Medulla oblongata (tissue), 1 donor: ENCODE results near the gene DIP2B.
"Not testable (repeated sequence)": the region's sequence is repeated elsewhere in the genome, so short reads cannot be mapped to it uniquely, and the experiment has no call there.

Experiments used
- DNase-seq: peaks from one replicate; pipeline ENCODE4 v3.0.0-alpha.2; 2015; ENCODE audit errors: extremely low spot score

Gene DIP2B

DNA sequence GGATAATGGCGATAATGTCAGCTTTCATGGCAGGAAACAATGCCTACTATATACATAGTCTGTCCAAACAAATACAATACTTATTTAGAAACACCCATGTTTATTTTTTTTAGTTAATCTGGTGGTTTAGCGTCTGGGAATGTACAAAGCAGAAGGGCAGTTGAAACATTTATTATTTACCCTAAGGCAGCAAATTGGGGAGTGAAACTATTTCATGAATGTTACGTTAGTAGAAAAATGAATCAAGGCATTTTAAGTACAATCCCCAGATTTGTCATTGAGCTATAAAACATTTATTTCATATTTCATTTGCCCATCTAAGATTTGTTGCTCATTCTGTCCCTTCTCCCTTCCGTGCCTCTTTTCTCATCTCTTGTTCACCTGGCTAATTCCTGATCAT, 172.0 kb downstream of the DIP2B start:
- no peak for DNase-seq

DNA sequence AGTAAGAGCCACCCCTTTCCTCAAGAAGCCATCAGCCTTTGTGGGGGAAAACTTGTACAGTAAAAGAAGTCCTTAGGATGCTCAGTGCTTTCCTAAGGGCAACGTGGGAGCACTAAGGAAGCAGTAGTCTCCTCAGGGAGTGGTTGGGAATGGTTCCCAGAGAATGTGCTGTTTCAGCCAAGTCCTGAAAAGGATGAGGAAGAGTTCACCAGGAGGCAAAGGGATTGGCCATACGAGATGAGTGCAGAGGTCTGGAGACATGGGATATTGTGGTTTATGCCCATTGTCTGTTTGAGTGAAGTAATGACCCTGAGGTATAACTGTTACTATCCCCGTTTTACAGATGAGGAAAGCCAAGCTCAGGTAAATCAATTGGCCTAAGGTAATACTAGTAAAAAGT, 173.1 kb downstream of the DIP2B start:
- DNase-seq: no peak

DNA sequence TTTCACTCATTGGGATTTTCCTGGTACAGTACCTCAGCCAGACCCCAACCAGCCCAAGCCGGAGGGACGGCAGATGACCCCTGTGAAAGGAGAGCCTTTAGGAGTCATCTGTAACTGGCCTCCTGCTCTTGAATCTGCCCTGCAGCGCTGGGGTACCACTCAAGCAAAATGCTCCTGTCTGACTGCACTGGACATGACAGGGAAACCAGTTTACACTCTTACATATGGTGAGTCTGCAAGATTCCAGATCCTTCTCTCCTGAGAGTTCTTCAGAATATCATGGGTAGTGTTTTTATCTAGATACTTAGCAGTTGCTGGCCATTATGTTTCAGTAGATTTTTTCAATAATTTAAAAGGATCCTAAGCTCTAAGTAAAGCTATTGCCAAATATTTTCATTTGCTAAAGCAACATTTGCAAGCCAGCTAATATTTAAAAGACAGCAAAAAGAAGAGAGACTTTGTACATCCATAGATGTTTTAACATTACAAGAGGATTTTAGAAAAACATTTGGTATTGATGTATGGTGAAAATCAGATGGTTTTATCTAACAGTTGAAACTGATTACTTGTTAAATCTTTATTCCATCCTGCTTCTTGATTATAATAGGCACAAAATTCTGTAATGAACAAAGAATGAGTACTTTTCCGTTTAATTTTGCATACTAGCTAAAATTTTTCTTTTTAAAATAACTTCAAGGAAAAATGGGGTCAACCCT, 174.0 kb downstream of the DIP2B start:
- no peak for DNase-seq

DNA sequence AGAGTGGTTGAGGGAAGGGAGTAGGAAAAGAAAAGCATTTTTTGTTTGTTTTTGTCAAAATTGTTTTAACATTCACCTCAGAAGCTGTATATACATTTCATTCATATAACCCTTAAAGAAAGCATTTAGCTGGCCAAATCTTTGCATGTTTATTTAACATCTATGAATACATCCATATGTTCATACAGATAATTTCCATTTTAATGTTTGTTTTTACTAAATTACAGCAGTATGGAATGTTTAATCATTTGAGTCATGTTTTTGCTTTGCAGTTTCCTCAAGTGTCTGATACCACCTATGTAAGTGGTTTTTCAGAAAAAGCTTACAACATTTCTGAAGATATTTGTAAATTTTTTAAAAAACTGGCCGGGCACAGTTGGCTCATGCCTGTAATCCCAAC, 174.8 kb downstream of the DIP2B start:
- DNase-seq: no peak

DNA sequence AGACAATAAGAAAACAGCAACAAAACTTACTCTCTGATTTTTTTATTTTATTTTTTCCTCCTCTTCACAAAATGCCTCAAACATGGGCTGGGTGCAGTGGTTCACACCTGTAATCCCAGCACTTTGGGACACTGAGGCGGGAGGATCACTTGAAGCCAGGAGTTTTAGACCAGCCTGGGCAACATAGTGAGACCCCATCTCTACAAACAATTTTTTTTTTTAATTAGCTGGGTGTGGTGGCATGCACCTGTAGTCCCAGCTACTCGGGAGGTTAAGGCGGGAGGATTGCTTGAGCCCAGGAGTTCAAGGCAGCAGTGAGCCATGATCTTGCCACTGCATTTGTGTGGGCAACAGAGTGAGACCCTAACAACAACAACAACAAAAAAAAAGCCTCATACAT, 176.3 kb downstream of the DIP2B start:
- not testable (repeated sequence) for DNase-seq

DNA sequence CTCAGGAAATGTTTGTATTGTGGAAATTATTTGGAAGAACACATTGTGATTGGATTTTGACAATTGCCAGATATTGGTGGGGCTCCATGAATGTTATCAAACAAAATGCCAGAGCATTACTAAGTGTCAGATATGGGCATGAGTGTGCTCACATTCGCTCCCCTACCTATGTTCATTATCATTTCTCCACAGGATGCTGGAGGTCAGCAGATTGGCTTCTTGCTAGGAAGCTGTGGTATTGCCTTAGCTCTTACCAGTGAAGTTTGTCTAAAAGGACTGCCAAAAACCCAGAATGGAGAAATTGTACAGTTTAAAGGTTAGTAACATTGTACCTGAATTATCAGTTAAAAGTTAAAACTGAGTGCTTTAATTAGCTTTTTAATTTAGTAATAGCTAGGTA, 180.9 kb downstream of the DIP2B start:
- DNase-seq: no peak

DNA sequence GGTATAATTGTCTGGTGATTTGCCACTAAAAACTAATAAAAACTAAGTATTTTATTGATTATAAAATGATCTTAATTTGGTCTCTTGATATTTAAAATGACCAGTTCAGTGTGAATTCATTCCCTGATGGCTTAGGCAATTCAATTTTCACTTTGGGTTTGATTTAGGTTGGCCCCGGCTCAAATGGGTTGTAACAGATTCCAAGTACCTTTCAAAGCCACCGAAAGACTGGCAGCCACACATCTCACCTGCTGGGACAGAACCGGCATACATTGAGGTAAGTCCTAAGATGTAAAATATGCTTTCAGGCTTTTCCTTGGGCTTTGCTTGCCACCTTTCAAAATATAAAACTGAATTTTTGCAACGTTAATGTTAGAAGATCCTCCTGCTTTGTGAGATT, 181.6 kb downstream of the DIP2B start:
- no peak for DNase-seq

DNA sequence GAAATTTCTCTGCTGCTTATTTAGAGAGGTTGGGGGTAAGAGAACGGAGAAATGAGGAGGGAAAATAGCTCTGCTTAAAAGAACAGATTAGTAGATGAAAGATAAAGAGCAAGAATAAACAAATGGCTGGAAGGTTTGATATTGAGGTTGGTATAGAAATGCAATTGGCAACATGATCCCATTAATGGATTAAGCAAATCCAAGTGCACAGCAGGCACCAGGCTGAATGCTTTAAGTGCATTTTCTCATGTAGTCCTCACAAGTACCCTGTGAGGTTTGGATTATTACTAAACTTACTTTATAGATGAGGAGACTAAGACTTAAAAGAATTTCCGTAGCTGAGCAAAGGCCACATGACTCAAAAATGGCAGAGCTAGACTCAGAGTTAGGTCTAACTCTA, 182.2 kb downstream of the DIP2B start:
- no peak for DNase-seq

DNA sequence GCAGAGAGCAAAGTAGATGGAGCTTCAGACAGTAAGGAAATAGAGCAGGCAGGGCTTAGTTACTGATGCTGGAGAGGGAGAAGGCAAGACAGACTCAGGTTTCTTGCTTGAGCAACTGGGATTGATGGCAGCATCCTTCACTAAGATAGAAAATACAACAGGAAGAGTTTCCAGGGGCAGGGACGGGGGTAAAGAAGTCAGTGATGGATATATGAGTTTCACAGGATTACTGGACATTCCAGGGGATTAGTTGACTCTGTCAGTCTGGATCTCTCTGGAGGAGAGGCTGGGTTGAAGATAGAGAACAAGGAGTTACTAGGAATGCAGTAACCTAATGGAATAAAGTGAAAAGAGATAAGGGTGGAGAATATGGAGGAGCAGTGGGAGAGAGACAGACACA, 184.7 kb downstream of the DIP2B start:
- no peak for DNase-seq

DNA sequence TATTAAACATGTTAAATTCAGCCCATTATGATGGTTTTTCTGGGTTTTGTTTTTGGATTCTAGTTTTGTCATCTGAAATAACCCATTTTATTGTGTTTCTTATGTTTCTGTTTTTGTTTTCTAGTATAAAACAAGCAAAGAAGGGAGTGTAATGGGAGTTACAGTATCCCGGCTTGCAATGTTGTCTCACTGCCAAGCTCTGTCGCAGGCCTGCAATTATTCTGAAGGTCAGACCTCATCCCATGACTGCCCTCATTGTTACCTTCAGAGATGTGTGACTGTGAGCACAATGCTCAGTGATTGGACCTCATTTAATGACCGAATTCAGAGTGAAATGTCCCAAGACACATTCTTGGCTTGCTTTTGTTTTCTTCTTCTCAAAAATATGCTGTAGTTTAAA, 186.1 kb downstream of the DIP2B start:
- DNase-seq: peak; percentile 90

DNA sequence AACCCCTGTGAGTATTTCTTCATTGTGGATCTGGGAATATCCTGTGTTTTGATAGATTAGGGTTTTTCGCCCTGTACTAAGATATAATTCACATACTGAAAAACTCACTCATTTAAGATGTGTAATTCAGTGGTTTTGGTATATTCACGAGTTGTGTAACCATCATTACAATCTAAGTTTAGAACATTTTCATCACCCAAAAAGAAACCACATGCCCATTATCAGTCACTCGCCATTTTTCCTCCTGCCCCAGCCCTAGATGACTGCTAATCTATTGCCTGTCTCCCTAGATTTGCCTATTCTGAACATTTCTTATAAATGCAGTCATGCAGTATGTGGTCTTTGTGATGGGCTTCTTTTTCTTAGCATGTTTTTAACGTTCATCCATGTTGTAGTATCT, 191.2 kb downstream of the DIP2B start:
- no peak for DNase-seq

DNA sequence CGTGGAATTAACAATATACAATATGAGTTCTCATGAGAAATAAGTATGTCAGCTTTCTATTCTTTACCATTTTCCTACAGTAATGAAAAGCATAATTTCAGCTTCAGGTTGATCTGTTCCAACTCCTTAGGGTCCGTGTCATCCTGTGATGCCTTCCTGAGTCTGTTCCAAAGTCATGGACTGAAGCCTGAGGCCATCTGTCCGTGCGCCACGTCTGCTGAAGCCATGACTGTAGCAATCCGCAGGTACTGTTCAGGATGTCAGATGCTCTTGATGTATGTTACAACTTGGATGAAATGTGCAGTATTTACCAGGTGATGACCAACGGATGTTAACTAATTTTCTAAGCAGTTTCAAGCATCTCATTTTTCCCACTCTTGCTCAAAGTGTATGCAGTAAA, 192.1 kb downstream of the DIP2B start:
- DNase-seq: no peak

DNA sequence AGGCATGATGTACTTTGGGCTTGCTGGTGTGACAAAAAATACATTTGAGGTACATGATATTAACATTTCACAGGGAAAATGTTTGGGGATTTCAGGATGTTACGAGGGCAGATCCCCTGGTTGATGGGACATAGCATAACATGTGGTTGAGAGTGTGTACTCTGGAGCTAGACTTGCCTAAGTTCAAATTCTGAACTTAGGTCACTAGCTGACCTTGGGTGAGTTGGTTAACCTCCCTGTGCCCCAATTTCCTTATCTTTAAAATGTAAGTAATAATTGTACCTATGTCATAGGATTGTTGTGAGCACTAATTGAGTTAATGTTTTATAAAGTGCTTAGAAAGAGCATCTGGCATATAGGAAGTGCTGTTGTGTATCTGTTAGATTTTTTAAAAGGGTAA, 194.4 kb downstream of the DIP2B start:
- no peak for DNase-seq

DNA sequence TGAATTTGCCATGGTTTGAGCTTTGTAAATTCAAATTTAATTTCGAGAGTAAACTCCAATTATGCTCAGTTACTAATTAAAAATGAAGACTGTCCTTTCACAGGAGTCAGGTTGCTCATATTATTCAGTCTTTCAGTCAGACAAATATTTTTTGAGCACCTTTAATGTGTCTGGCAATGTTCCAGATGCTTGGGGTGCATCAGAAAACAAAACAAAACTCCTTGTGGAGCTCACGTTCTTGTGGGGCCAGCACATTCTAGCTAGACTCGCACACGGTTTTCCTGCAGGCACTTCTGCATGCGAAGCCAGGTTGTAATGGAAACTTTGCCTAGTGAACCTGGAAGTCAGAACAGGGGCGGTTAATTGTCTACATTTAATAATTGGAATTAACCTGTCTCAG, 195.2 kb downstream of the DIP2B start:
- DNase-seq: no peak

DNA sequence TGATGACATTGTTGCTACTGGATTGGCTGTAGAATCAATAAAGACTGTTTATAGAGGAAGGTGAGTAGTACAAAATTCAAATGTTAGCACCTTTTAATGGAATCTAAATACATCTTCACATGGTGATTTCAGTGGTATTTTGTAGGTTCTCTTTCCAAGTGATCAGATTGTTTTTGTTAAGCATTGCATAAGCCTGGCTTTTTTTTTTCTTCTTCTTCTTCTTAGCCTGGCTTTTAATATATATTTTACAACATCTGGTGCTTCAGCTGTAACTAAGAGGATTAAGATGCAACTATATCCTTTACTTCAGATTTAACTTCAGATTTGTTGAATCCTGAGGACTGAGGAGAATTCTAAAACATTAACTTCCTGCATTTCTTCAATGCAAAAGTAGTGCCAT, 201.8 kb downstream of the DIP2B start:
- no peak for DNase-seq

DNA sequence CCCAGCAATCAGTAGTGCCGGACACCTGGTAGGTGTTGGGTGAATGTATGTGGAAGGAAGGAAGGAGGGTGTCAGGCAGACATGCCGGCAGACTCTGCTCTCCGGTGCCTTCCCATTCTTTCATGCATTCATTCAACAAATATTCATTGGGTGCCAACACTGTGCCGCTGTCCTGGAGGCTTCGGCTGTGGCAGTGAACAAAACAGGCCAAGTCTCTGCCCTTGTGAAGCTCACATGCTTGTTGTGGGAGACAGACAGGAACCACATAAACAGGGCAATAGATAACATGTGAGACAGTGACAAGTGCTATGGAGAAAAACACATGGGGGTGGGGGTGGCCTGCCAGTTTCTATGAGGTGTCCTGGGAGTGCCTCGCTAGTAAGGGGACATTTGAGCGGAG, 202.6 kb downstream of the DIP2B start:
- DNase-seq: no peak

DNA sequence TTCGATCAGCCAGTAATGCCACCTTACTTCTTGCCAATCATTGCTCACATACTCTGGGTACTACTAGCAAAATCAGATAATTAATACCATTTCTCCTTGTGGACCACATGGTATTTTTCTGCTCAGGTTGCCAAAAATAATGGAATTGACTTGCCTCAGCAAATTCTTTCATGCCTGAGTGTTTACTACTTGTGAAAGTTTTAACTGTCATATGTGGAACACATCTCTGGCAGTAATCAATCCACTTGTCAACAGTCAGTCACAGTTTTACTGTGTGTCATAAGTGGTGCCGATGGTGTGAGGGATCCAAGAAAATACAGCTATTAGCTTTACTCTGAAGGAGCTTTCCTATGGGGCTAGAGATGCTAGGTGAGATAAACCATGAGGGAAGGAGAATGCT, 203.8 kb downstream of the DIP2B start:
- no peak for DNase-seq

DNA sequence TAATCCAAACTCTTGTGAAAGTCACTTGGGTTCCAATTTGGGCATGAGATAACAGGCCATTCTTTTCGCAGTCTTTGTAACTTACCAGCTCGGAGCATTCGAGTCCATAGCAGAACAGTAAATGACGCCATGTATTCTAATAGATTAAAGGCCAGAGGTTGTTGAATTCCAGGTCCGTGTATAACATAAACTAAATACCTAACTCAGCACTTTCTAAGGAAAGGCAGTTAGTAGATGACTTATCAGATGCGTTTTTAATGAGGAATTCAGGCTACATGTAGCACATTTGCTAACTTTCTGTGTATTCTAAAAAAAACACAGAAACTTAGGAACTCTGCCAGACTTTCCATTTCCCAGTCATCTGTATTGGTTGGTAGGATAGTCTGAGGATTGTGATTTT, 206.3 kb downstream of the DIP2B start:
- DNase-seq: no peak

DNA sequence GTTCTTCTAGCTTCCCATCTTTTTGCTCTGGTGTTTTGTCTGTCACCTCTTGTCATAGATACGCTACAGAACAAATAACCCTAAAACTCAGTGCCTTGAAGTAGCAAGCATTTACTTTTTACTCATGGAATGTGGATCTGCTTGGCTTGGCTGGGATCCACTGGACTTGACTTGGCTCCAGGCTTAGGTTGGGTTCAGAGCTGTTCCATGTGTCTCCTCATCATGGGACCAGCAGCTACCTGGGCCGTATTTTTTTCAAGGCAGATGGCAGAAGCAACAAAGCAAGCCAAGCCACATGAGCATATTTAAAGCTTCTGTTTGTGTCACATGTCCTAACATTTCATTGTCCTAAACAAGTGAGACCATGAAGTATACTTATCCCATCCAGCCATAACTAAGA, 210.4 kb downstream of the DIP2B start:
- no peak for DNase-seq

DNA sequence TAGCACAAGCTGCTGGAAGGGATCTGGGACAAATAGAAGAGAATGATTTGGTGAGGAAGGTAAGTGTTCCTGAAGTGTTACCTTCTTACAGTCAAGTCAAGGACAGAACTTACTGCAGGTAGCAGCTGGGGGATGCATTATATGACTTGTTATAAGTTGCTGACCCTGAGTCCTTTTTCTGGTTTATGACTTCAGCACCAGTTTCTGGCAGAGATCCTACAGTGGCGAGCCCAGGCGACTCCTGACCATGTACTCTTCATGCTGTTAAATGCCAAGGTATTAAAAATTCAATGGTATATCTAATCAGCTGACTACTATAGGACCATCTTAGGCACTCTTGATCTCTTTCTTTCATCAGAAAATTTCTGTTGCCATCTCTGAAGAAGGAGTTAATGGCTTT, 214.0 kb downstream of the DIP2B start:
- no peak for DNase-seq

DNA sequence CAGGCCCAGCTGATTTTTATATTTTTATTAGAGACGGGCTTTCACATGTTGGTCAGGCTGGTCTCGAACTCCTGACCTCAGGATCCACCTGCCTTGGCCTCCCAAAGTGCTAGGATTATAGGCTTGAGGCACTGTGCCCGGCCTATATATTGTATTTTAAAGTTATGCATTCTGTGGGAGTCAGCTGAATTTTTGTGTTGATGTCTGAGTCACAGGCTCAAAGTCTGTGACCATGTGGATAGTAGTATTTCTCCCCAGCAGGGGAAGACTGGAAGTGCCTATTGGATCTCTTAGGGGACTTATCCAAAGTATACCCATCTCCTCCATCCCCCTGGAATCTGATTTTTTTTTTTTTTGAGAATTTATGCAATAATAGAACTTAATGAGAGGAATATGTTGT, 215.3 kb downstream of the DIP2B start:
- DNase-seq: no peak

DNA sequence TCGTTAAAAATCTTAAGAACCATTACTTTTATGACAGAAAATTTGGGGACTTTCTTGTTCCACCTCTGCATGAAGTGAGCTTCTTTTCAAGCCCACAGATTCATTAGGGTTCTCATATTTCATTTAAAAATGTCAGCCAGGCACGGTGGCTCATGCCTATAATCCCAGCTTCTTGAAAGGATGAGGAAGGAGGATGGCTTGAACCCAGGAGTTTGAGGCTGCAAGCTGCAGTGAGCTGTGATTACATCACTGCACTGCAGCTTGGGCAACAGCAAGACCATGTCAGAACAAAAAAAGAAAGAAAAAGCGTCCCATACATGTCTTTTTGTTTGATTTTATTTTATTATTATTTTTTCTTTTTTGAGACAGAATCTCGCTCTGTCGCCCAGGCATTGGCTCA, 215.7 kb downstream of the DIP2B start:
- no peak for DNase-seq

DNA sequence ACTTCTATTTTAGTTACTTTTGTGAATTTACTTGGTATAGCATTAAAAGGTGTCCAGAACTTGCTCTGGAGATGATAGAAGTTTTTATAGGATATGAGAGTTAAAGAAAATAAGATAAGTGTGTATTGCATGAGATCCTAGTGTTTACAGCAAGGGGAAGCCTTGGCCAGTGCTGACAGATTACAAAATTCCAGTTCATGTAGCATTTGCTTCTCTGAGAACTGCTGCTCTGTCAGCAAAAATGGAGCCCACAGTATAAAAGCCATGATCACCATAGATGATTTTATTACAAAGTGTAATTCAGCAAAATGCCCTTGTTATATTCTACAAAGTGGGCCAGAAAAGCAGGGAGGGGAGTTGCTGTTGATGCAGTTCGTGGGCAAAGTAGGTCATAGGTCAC, 219.1 kb downstream of the DIP2B start:
- DNase-seq: no peak
